GM23338 (cell line): ENCODE measurements around the gene PADI6. TPM values are rescaled to one million over a fixed set of nuclear protein-coding genes. Genes with fewer than 3 reads are reported as not detected.
A peak's percentile ranks its signal among the peaks of the same experiment; 100 is the strongest.

ENCODE experiments used
- ATAC-seq: fragments of 200-7000 bp; cut with Tn5 transposase; 3 replicates; pipeline ENCODE4 v1.9.1; 2020
- DNase-seq: peaks from one replicate; pipeline ENCODE4 v3.0.0-alpha.2; 2015; ENCODE audit warnings: low spot score
- H2AFZ ChIP-seq: fragments of 200-600 bp; sonication (generic); 2 replicates; pipeline ENCODE4 v1.8.0; 2016; ENCODE audit warnings: antibody characterized with exemption, mild to moderate bottlenecking, moderate library complexity
- H3F3A ChIP-seq: fragments of 200-600 bp; sonication (generic); replicated peaks from 2 replicates; pipeline ENCODE4 v1.8.0; 2017; ENCODE audit warnings: antibody characterized with exemption, mixed run types, low read depth
- H3K27ac ChIP-seq: fragments of 200-600 bp; sonication (generic); 2 replicates; pipeline ENCODE4 v1.6.1; 2016; ENCODE audit warnings: low read depth
- H3K27me3 ChIP-seq: fragments of 200-600 bp; sonication (generic); 2 replicates; pipeline ENCODE4 v1.8.0; 2016; ENCODE audit warnings: mild to moderate bottlenecking, mixed run types, moderate library complexity; ENCODE audit not compliant: insufficient read depth
- H3K36me3 ChIP-seq: fragments of 200-600 bp; sonication (generic); 2 replicates; pipeline ENCODE4 v1.8.0; 2016; ENCODE audit warnings: mild to moderate bottlenecking; ENCODE audit not compliant: insufficient read depth
- H3K4me1 ChIP-seq: fragments of 200-600 bp; sonication (generic); 2 replicates; pipeline ENCODE4 v1.8.0; 2016; ENCODE audit warnings: mild to moderate bottlenecking, moderate library complexity; ENCODE audit not compliant: insufficient read depth
- H3K4me2 ChIP-seq: fragments of 200-600 bp; sonication (generic); 2 replicates; pipeline ENCODE4 v1.7.1; 2017; ENCODE audit warnings: mixed run types
- H3K4me3 ChIP-seq: fragments of 200-600 bp; sonication (generic); 2 replicates; pipeline ENCODE4 v1.6.1; 2016; ENCODE audit warnings: mixed run types
- H3K79me2 ChIP-seq: fragments of 200-600 bp; sonication (generic); replicated peaks from 2 replicates; pipeline ENCODE4 v1.8.0; 2017; ENCODE audit warnings: mild to moderate bottlenecking; ENCODE audit not compliant: insufficient read depth
- H3K9me2 ChIP-seq: fragments of 200-600 bp; sonication (generic); 2 replicates; pipeline ENCODE4 v1.8.0; 2017; ENCODE audit not compliant: insufficient read depth
- H4K20me1 ChIP-seq: fragments of 200-600 bp; sonication (generic); replicated peaks from 2 replicates; pipeline ENCODE4 v1.8.0; 2017; ENCODE audit warnings: mild to moderate bottlenecking; ENCODE audit not compliant: insufficient read depth
- H3K27ac Mint-ChIP-seq: 2 replicates; pipeline ENCODE4 v1.8.0; 2020; ENCODE audit warnings: inconsistent platforms, mild to moderate bottlenecking, moderate library complexity, mixed read lengths
- H3K27me3 Mint-ChIP-seq: 3 replicates; pipeline ENCODE4 v1.8.0; 2022; ENCODE audit warnings: low read depth, mild to moderate bottlenecking, moderate library complexity, mixed read lengths, inconsistent platforms; ENCODE audit not compliant: insufficient read depth, poor library complexity
- H3K36me3 Mint-ChIP-seq: 3 replicates; pipeline ENCODE4 v1.8.0; 2021; ENCODE audit warnings: low read depth, mild to moderate bottlenecking, inconsistent platforms, moderate library complexity, mixed read lengths
- H3K4me1 Mint-ChIP-seq: 3 replicates; pipeline ENCODE4 v1.8.0; 2020; ENCODE audit warnings: mild to moderate bottlenecking, inconsistent platforms, mixed read lengths
- H3K4me3 Mint-ChIP-seq: 3 replicates; pipeline ENCODE4 v1.8.0; 2021; ENCODE audit warnings: moderate library complexity, mild to moderate bottlenecking, inconsistent platforms, mixed read lengths
- H3K9me3 Mint-ChIP-seq: 3 replicates; pipeline ENCODE4 v1.8.0; 2020; ENCODE audit warnings: moderate library complexity, mild to moderate bottlenecking, inconsistent platforms, mixed read lengths
- CREB1 ChIP-seq: fragments of 250-450 bp; sonication (Bioruptor Pico); IDR thresholded peaks from 2 replicates; pipeline ENCODE4 v1.5.0; 2020; ENCODE audit warnings: low read depth, mild to moderate bottlenecking, moderate library complexity
- CTCF ChIP-seq, 2 experiments: fragments of 200-600 bp in 1 of 2; sonication (generic) in 1 of 2; conservative IDR thresholded peaks; 2 replicates each; pipeline versions ENCODE4 v1.5.1 to v1.6.1; 2016 to 2017; ENCODE audit warnings: antibody characterized with exemption in 2 of 2, low read depth in 2 of 2, mild to moderate bottlenecking in 2 of 2, moderate library complexity in 1 of 2
- ETS1 ChIP-seq: IDR thresholded peaks from 2 replicates; pipeline ENCODE4 v1.6.1; 2016; ENCODE audit warnings: antibody characterized with exemption
- EZH2 ChIP-seq: fragments of 200-600 bp; sonication (generic); IDR thresholded peaks from one replicate; pipeline ENCODE4 v1.8.0; 2017; ENCODE audit warnings: antibody characterized with exemption, mild to moderate bottlenecking, low read depth; ENCODE audit not compliant: unreplicated experiment
- EZH2phosphoT487 ChIP-seq: fragments of 200-600 bp; sonication (generic); IDR thresholded peaks from one replicate; pipeline ENCODE4 v1.8.1; 2018; ENCODE audit warnings: antibody characterized with exemption; ENCODE audit not compliant: unreplicated experiment
- JUNB ChIP-seq: IDR thresholded peaks from one replicate; pipeline ENCODE4 v1.6.1; 2016; ENCODE audit warnings: antibody characterized with exemption; ENCODE audit not compliant: unreplicated experiment
- NANOG ChIP-seq: IDR thresholded peaks from 2 replicates; pipeline ENCODE4 v1.6.1; 2016; ENCODE audit warnings: antibody characterized with exemption, borderline replicate concordance
- POLR2AphosphoS5 ChIP-seq: IDR thresholded peaks from 2 replicates; pipeline ENCODE4 v1.6.1; 2016; ENCODE audit warnings: antibody characterized with exemption, low read depth
- REST ChIP-seq: IDR thresholded peaks from one replicate; pipeline ENCODE4 v1.6.1; 2018; ENCODE audit warnings: antibody characterized with exemption; ENCODE audit not compliant: unreplicated experiment
- STAT1 ChIP-seq: IDR thresholded peaks from one replicate; pipeline ENCODE4 v1.6.1; 2016; ENCODE audit warnings: antibody characterized with exemption; ENCODE audit not compliant: unreplicated experiment
- ZNF114 ChIP-seq: fragments of 250-450 bp; sonication (Bioruptor Pico); IDR thresholded peaks from 2 replicates; pipeline ENCODE4 v1.5.0; 2020; ENCODE audit warnings: mild to moderate bottlenecking, moderate library complexity
- ZNF331 ChIP-seq: fragments of 250-450 bp; sonication (Bioruptor Pico); IDR thresholded peaks from 2 replicates; pipeline ENCODE4 v1.5.0; 2020; ENCODE audit warnings: low read depth, mild to moderate bottlenecking, moderate library complexity
- ZNF462 ChIP-seq: fragments of 250-450 bp; sonication (Bioruptor Pico); IDR thresholded peaks from 2 replicates; pipeline ENCODE4 v1.5.0; 2020; ENCODE audit warnings: mild to moderate bottlenecking, moderate library complexity
- polyA plus RNA-seq: library from polyadenylated mRNA; unstranded; fragments of >200 nt; fragmentation: Nextera tagmentation; extraction: Ambion mirVana; gene quantifications from 2 replicates; pipeline ENCODE4 v1.2.1, GENCODE V29; 2016
- total RNA-seq: library from RNA; depleted of rRNA; stranded (reverse); fragments of >200 nt; shearing (Covaris generic); gene quantifications from 2 replicates; pipeline ENCODE4 v1.2.3, GENCODE V29; 2014

PADI6 gene
- total and polyA plus RNA-seq, 2 experiments from 2014 or later, result not detected

- TF ChIP-seq EZH2 (no peak), NANOG (no peak), ZNF114 (CRISPR knock-in tag) (no peak), EZH2phosphoT487 (no peak), ZNF331 (CRISPR knock-in tag) (no peak)
These were observed 50.5 kb downstream of the PADI6 start (continued) for GRCh38 chr1:17422461-17422860.

GRCh38 chr1:17423781-17424245 is 51.8 kb downstream of the PADI6 start:
- Histone ChIP-seq H3K36me3 (peaks cover 84% of the 10 kb centered on the region), H2AFZ (no peak overlapping the region), H3K4me1 (peaks cover 16% of the 10 kb centered on the region), H3K4me2 (no peak overlapping the region), H3K4me3 (no peak overlapping the region), H3K27me3 (no peaks in the 10 kb centered on the region), H3K9me2 (no peaks in the 10 kb centered on the region), H3K79me2 (peaks cover 85% of the 10 kb centered on the region), H3K27ac (peak overlapping the region; percentile 80), H4K20me1 (peaks cover 74% of the 10 kb centered on the region), H3F3A (peaks cover 94% of the 10 kb centered on the region)
- TF ChIP-seq EZH2phosphoT487 (no peak), CTCF (conservative IDR thresholded peaks at IDR 0.05; ENCODE audit: low read depth in 2 of 2) (no peak), ZNF462 (no peak), POLR2AphosphoS5 (no peak; the same call in 1 of the 2 replicates), JUNB (no peak), CREB1 (no peak), STAT1 (no peak), NANOG (no peak), ETS1 (no peak), REST (no peak), ZNF331 (CRISPR knock-in tag) (no peak), ZNF114 (CRISPR knock-in tag) (no peak), EZH2 (no peak)
- Mint-ChIP-seq H3K4me1 (peaks cover 59% of the 10 kb centered on the region), H3K9me3 (no peaks in the 10 kb centered on the region), H3K36me3 (peaks cover 100% of the 10 kb centered on the region), H3K4me3 (no peak overlapping the region; the same call in 2 of the 3 replicates), H3K27ac (no peak overlapping the region), H3K27me3 (peaks cover 41% of the 10 kb centered on the region)
- DNase-seq (no peak), ATAC-seq (no peak)
